SK-N-SH (cell line): Measurements from ENCODE around the gene KIF16B. TPM values are rescaled to one million over a fixed set of nuclear protein-coding genes. Genes with fewer than 3 reads are reported as not detected.

Source experiments
- CTCF ChIA-PET: fragments of 300-600, 350-600 bp; formaldehyde crosslinking; extraction: SDS; loops from one replicate; lab custom pipeline; 2021; lab: Yijun Ruan, JAX
- POLR2A ChIA-PET: fragments of 350-600 bp; sonication (Branson Sonifier 250); formaldehyde crosslinking; extraction: SDS; loops from one replicate; lab custom pipeline; 2020; ENCODE audit warnings: antibody characterized with exemption, inconsistent platforms; lab: Yijun Ruan, JAX
- DNase-seq: peaks from one replicate; pipeline ENCODE4 v3.0.0; 2012
- H2AFZ ChIP-seq: fragments of 200-600 bp; sonication (generic); 2 replicates; pipeline ENCODE4 v1.8.1; 2016; ENCODE audit warnings: antibody characterized with exemption, mild to moderate bottlenecking, low read depth
- H3F3A ChIP-seq: fragments of 200-600 bp; sonication (generic); replicated peaks from 2 replicates; pipeline ENCODE3; 2016; ENCODE audit warnings: antibody characterized with exemption, mild to moderate bottlenecking; ENCODE audit not compliant: insufficient read depth
- H3K27ac ChIP-seq, 2 experiments: fragments of 200-500 bp in 1 of 2; fragments of 200-600 bp in 1 of 2; sonication (Bioruptor generic) in 1 of 2; sonication (generic), shearing (Covaris generic) in 1 of 2; 2 replicates each; pipeline versions ENCODE4 v1.5.1 to v1.6.1; 2014 to 2016; ENCODE audit warnings: low read depth in 2 of 2, inconsistent platforms in 1 of 2, low read length in 1 of 2, mild to moderate bottlenecking in 1 of 2, mixed read lengths in 1 of 2
- H3K27me3 ChIP-seq: fragments of 200-600 bp; sonication (generic), shearing (Covaris generic); 2 replicates; pipeline ENCODE4 v1.6.1; 2016; ENCODE audit warnings: mixed run types; ENCODE audit not compliant: insufficient read depth
- H3K36me3 ChIP-seq, 2 experiments: fragments of 200-500 bp in 1 of 2; fragments of 200-600 bp in 1 of 2; sonication (Bioruptor generic) in 1 of 2; sonication (generic) in 1 of 2; replicated peaks in 1 of 2; 2 replicates each; pipeline versions ENCODE3 to v1.5.1; 2014 to 2016; ENCODE audit warnings: low read length in 1 of 2, mild to moderate bottlenecking in 1 of 2; ENCODE audit not compliant: insufficient read depth in 2 of 2, control insufficient read depth in 1 of 2
- H3K4me1 ChIP-seq, 2 experiments: fragments of 200-500 bp in 1 of 2; fragments of 200-600 bp in 1 of 2; sonication (Bioruptor generic) in 1 of 2; sonication (generic), shearing (Covaris generic) in 1 of 2; 2 replicates each; pipeline versions ENCODE4 v1.5.1 to v1.6.1; 2014 to 2016; ENCODE audit warnings: low read depth in 1 of 2, low read length in 1 of 2, mixed run types in 1 of 2; ENCODE audit not compliant: insufficient read depth in 2 of 2, control insufficient read depth in 1 of 2
- H3K4me2 ChIP-seq: fragments of 200-600 bp; sonication (generic), shearing (Covaris generic); 2 replicates; pipeline ENCODE4 v1.6.1; 2017; ENCODE audit warnings: mixed run types
- H3K4me3 ChIP-seq, 2 experiments: fragments of 200-500 bp in 1 of 2; fragments of 200-600 bp in 1 of 2; sonication (Bioruptor generic) in 1 of 2; sonication (generic), shearing (Covaris generic) in 1 of 2; 2 replicates each; pipeline versions ENCODE4 v1.5.1 to v1.8.1; 2014 to 2016; ENCODE audit warnings: low read depth in 2 of 2, inconsistent platforms in 1 of 2, low read length in 1 of 2, mild to moderate bottlenecking in 1 of 2, mixed read lengths in 1 of 2, moderate library complexity in 1 of 2
- H3K79me2 ChIP-seq: fragments of 200-600 bp; sonication (generic); 2 replicates; pipeline ENCODE4 v1.8.1; 2017; ENCODE audit warnings: mild to moderate bottlenecking; ENCODE audit not compliant: insufficient read depth
- H3K9ac ChIP-seq: fragments of 200-600 bp; sonication (generic); 2 replicates; pipeline ENCODE4 v1.6.1; 2017; ENCODE audit warnings: mixed run types
- H3K9me2 ChIP-seq: fragments of 200-600 bp; sonication (generic); 2 replicates; pipeline ENCODE4 v1.6.1; 2017; ENCODE audit warnings: mixed run types
- H3K9me3 ChIP-seq: fragments of 200-600 bp; sonication (generic); 2 replicates; pipeline ENCODE4 v1.6.1; 2017; ENCODE audit warnings: mixed run types, mild to moderate bottlenecking, moderate library complexity
- H4K20me1 ChIP-seq: fragments of 200-600 bp; sonication (generic); 2 replicates; pipeline ENCODE4 v1.6.1; 2017; ENCODE audit warnings: mild to moderate bottlenecking, mixed run types; ENCODE audit not compliant: insufficient read depth
- CHD2 ChIP-seq: fragments of 150-350 bp; IDR thresholded peaks from 2 replicates; pipeline ENCODE4 v1.6.1; 2018; ENCODE audit warnings: low read length; ENCODE audit not compliant: partially characterized antibody
- ELF1 ChIP-seq: IDR thresholded peaks from 2 replicates; pipeline ENCODE4 v1.4.0; 2012
- EP300 ChIP-seq, 2 experiments: IDR thresholded peaks; 2 replicates each; pipeline versions ENCODE4 v1.4.0 to v1.6.1; 2012; ENCODE audit warnings: borderline replicate concordance in 1 of 2, low read depth in 1 of 2, low read length in 1 of 2
- EZH2phosphoT487 ChIP-seq: fragments of 200-600 bp; sonication (generic); IDR thresholded peaks from 2 replicates; pipeline ENCODE4 v1.6.1; 2017; ENCODE audit warnings: low read depth, mixed run types, mild to moderate bottlenecking, antibody characterized with exemption, moderate library complexity, borderline replicate concordance
- FOXJ3 ChIP-seq: sonication (generic); formaldehyde crosslinking; IDR thresholded peaks from 2 replicates; pipeline ENCODE4 v1.5.1; 2020; ENCODE audit warnings: mild to moderate bottlenecking, missing genetic modification reagents
- FOXM1 ChIP-seq: IDR thresholded peaks from 2 replicates; pipeline ENCODE4 v1.4.0; 2012; ENCODE audit warnings: low read depth, mild to moderate bottlenecking
- GATA2 ChIP-seq: sonication (generic); formaldehyde crosslinking; IDR thresholded peaks from 2 replicates; pipeline ENCODE4 v1.5.0; 2020; ENCODE audit warnings: mild to moderate bottlenecking, missing genetic modification reagents
- MEF2A ChIP-seq: IDR thresholded peaks from 2 replicates; pipeline ENCODE4 v1.4.0; 2012; ENCODE audit warnings: low read depth, borderline replicate concordance
- NFIC ChIP-seq: IDR thresholded peaks from 2 replicates; pipeline ENCODE4 v1.4.0; 2012; ENCODE audit warnings: borderline replicate concordance
- NRF1 ChIP-seq: IDR thresholded peaks from 2 replicates; pipeline ENCODE4 v1.6.1; 2012; ENCODE audit warnings: low read depth, mild to moderate bottlenecking, low read length
- POLR2AphosphoS5 ChIP-seq: IDR thresholded peaks from 2 replicates; pipeline ENCODE4 v1.6.1; 2012; ENCODE audit warnings: low read depth, low read length
- RCOR1 ChIP-seq: fragments of 150-350 bp; IDR thresholded peaks from 2 replicates; pipeline ENCODE4 v1.6.1; 2017; ENCODE audit warnings: antibody characterized with exemption, low read length
- RFX5 ChIP-seq: IDR thresholded peaks from 2 replicates; pipeline ENCODE4 v1.6.1; 2012; ENCODE audit warnings: mild to moderate bottlenecking, improper control_type of control experiment, low read length
- RXRA ChIP-seq: IDR thresholded peaks from 2 replicates; pipeline ENCODE4 v1.4.0; 2012; ENCODE audit warnings: low read depth, mild to moderate bottlenecking, borderline replicate concordance
- SIN3A ChIP-seq: IDR thresholded peaks from 2 replicates; pipeline ENCODE4 v1.6.1; 2012; ENCODE audit warnings: low read depth, mild to moderate bottlenecking, low read length, moderate library complexity, borderline replicate concordance
- SMC3 ChIP-seq: IDR thresholded peaks from 2 replicates; pipeline ENCODE4 v1.6.1; 2012; ENCODE audit warnings: low read depth, low read length, improper control_type of control experiment
- TCF12 ChIP-seq: IDR thresholded peaks from 2 replicates; pipeline ENCODE4 v1.4.0; 2012
- YY1 ChIP-seq: IDR thresholded peaks from 2 replicates; pipeline ENCODE4 v1.4.0; 2012; ENCODE audit warnings: low read depth, mild to moderate bottlenecking
- WGBS: methylation state at CpG from one replicate; pipeline ENCODE4 v1.1.6; 2017; ENCODE audit warnings: low lambda C conversion rate; 5-methylcytosine and 5-hydroxymethylcytosine counted together
- polyA plus RNA-seq, 3 experiments: library from polyadenylated mRNA; depleted of rRNA; stranded (reverse); fragments of >200 nt; gene quantifications; 2 replicates each; pipeline ENCODE4 v1.2.3, GENCODE V29; 2012
- TF ChIP-seq, protein P1 (sequence below): IDR thresholded peaks from 2 replicates; pipeline ENCODE4 v1.4.0; 2012; ENCODE audit warnings: low read depth
- TF ChIP-seq, protein P2 (sequence below): IDR thresholded peaks from 2 replicates; pipeline ENCODE4 v1.4.0; 2012; ENCODE audit warnings: low read depth, borderline replicate concordance
- TF ChIP-seq, protein P3 (sequence below): IDR thresholded peaks from 2 replicates; pipeline ENCODE4; 2012
- TF ChIP-seq, protein P4 (sequence below): IDR thresholded peaks from 2 replicates; pipeline ENCODE4 v1.4.0; 2012; ENCODE audit warnings: low read depth, borderline replicate concordance

The KIF16B gene
- polyA plus RNA-seq, 1 of the 3 experiments (the other 2 are of a cell fraction) = 3.3 TPM

DNA sequence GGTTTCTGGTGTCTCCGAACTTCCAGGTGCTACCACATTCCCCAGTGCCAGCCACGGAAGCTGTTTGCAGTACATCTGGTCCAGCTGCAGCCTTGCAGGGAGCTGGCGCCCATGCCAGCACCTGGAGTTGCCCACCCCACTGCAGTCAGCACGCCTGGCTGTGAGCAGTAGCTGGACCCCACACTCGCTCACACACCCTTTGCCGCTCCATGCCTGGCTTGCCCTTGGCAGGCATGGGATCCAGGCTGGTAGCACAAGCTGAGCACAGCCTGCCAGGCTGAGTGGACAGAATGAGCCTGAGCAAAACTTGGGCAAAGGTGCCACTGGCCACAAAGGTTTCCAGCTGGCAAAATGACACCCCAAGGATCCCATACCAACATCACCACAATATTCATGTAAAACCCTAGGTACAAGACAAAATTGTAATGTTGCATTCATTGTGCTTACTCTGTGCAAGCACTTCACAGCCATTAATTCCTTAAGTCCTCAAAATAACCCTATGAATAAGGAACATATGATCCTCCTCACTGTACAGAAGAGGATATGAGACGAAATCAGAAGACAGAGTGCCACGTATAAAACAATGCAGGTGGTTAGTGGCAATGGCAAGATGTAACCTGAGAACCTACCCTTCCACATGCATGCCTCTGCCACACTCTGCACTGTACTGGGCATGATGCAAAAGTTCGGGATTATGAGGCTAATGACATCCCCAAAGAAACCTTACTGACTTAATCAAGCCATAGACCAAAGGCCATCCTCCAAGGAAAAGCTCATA is 18.3 kb downstream of the KIF16B start:
- Histone ChIP-seq H3K9me3 (no peaks in the 10 kb centered on the region), H2AFZ (no peak overlapping the region), H3F3A (no peaks in the 10 kb centered on the region), H3K36me3 (no peaks in the 10 kb centered on the region), H3K79me2 (no peaks in the 10 kb centered on the region), H4K20me1 (no peaks in the 10 kb centered on the region), H3K9ac (no peak overlapping the region)
- WGBS = 91% methylated on average over 6 of the region's 9 CpGs
- TF ChIP-seq ELF1 (no peak), TCF12 (no peak), RFX5 (no peak), NRF1 (no peak), FOXM1 (no peak), EP300 (IDR thresholded peaks at IDR 0.05; ENCODE audit: borderline replicate concordance in 1 of 2, low read depth in 1 of 2, low read length in 1 of 2) (no peak), RCOR1 (no peak), SMC3 (no peak), MEF2A (no peak), EZH2phosphoT487 (no peak), YY1 (no peak)
- TF ChIP-seq, all 33 proteins: peak for 0
- Histone ChIP-seq H3K27ac (no peak overlapping the region), H3K4me1 (peaks cover 0 to 5% of the 10 kb centered on the region in 2 experiments; a peak in 1 of 4 replicates), H3K4me2 (no peak overlapping the region), H3K9me2 (no peaks in the 10 kb centered on the region), H3K4me3 (no peak overlapping the region), H3K27me3 (no peaks in the 10 kb centered on the region)
- POLR2A ChIA-PET = no interaction called here
- CTCF ChIA-PET = interaction anchor here (1.0 kb wide), 1 partner anchor 53 kb away, joined by 3 read pairs; no protein-coding TSS in a partner anchor
- DNase-seq = no peak

DNA sequence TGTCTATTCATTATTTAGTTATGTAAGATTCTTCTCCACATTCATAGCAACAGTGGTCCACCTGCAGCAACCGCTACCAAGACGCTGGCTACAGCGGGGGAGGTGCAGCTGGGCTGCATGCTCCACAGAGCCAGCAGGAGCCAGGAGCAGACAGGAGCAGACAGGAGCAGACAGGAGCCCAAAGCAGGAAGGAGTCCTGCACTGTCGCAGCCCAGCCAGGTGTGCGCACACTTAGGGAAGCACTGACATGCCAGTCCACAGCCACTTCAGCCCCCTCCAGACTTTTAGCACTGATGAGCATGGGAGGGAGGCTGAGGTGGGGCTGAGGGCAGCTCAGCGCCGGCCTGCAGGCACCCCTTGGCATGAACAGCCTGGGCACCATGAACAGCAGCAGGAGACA is 19.6 kb downstream of the KIF16B start:
- H3K79me2 ChIP-seq = no peaks in the 10 kb centered on the region
- CTCF ChIA-PET = no interaction called here
- H2AFZ ChIP-seq = no peak overlapping the region
- no peaks in the 10 kb centered on the region for H3K9me3 ChIP-seq
- H4K20me1 ChIP-seq = no peaks in the 10 kb centered on the region
- WGBS = 100% methylated on average over 7 of the region's 7 CpGs
- H3K9me2 ChIP-seq = no peaks in the 10 kb centered on the region
- no peaks in the 10 kb centered on the region for H3K27me3 ChIP-seq
- H3K4me3 ChIP-seq = no peak overlapping the region
- no peak for DNase-seq
- peaks cover 0 to 5% of the 10 kb centered on the region in 2 experiments; a peak in 1 of 4 replicates for H3K4me1 ChIP-seq
- POLR2A ChIA-PET = no interaction called here
- H3K27ac ChIP-seq = no peak overlapping the region
- no peaks in the 10 kb centered on the region for H3K36me3 ChIP-seq
- no peaks in the 10 kb centered on the region for H3F3A ChIP-seq
- TF ChIP-seq, protein P1, sequence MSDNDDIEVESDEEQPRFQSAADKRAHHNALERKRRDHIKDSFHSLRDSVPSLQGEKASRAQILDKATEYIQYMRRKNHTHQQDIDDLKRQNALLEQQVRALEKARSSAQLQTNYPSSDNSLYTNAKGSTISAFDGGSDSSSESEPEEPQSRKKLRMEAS = no peak
- TF ChIP-seq, protein P2, sequence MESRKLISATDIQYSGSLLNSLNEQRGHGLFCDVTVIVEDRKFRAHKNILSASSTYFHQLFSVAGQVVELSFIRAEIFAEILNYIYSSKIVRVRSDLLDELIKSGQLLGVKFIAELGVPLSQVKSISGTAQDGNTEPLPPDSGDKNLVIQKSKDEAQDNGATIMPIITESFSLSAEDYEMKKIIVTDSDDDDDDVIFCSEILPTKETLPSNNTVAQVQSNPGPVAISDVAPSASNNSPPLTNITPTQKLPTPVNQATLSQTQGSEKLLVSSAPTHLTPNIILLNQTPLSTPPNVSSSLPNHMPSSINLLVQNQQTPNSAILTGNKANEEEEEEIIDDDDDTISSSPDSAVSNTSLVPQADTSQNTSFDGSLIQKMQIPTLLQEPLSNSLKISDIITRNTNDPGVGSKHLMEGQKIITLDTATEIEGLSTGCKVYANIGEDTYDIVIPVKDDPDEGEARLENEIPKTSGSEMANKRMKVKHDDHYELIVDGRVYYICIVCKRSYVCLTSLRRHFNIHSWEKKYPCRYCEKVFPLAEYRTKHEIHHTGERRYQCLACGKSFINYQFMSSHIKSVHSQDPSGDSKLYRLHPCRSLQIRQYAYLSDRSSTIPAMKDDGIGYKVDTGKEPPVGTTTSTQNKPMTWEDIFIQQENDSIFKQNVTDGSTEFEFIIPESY = no peak
- TF ChIP-seq GATA2 (no peak), RXRA (no peak), POLR2AphosphoS5 (no peak), TCF12 (no peak), EP300 (IDR thresholded peaks at IDR 0.05; ENCODE audit: borderline replicate concordance in 1 of 2, low read depth in 1 of 2, low read length in 1 of 2) (no peak), CHD2 (no peak), SIN3A (no peak), ELF1 (no peak), RCOR1 (no peak), FOXJ3 (CRISPR knock-in tag) (no peak), YY1 (no peak), NFIC (no peak), RFX5 (no peak), MEF2A (no peak), FOXM1 (no peak)
- TF ChIP-seq, protein P3, sequence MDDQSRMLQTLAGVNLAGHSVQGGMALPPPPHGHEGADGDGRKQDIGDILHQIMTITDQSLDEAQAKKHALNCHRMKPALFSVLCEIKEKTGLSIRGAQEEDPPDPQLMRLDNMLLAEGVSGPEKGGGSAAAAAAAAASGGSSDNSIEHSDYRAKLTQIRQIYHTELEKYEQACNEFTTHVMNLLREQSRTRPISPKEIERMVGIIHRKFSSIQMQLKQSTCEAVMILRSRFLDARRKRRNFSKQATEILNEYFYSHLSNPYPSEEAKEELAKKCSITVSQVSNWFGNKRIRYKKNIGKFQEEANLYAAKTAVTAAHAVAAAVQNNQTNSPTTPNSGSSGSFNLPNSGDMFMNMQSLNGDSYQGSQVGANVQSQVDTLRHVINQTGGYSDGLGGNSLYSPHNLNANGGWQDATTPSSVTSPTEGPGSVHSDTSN = no peak
- TF ChIP-seq, protein P4, sequence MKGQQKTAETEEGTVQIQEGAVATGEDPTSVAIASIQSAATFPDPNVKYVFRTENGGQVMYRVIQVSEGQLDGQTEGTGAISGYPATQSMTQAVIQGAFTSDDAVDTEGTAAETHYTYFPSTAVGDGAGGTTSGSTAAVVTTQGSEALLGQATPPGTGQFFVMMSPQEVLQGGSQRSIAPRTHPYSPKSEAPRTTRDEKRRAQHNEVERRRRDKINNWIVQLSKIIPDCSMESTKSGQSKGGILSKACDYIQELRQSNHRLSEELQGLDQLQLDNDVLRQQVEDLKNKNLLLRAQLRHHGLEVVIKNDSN = no peak
- no peak overlapping the region for H3K4me2 ChIP-seq
- no peak overlapping the region for H3K9ac ChIP-seq
